A172 (cell line): ENCODE measurements around the gene LRRC59. TPM values are rescaled to one million over a fixed set of nuclear protein-coding genes. Genes with fewer than 3 reads are reported as not detected.
"Not testable (repeated sequence)": the region's sequence is repeated elsewhere in the genome, so short reads cannot be mapped to it uniquely, and the experiment has no call there.

Experiments
- DNase-seq: peaks from one replicate; pipeline ENCODE4 v3.0.0-alpha.2; 2015; ENCODE audit warnings: low spot score
- total RNA-seq: library from RNA; depleted of rRNA; stranded (reverse); fragments of >200 nt; shearing (Covaris generic); gene quantifications from 2 replicates; pipeline ENCODE4 v1.2.3, GENCODE V29; 2014

Gene LRRC59
- total RNA-seq, 1 experiment from 2014 or later: 259 TPM

GRCh38 chr17:50424996-50425681 is 27.8 kb upstream of the LRRC59 start:
- DNase-seq: no peak

- no peak for DNase-seq
Measured at GRCh38 chr17:50424246-50424995, 27.1 kb upstream of the LRRC59 start.

GRCh38 chr17:50423553-50424159 is 26.3 kb upstream of the LRRC59 start:
- peak; percentile 99 for DNase-seq

- no peak for DNase-seq
Measured at GRCh38 chr17:50422738-50423137, 25.4 kb upstream of the LRRC59 start.

DNA sequence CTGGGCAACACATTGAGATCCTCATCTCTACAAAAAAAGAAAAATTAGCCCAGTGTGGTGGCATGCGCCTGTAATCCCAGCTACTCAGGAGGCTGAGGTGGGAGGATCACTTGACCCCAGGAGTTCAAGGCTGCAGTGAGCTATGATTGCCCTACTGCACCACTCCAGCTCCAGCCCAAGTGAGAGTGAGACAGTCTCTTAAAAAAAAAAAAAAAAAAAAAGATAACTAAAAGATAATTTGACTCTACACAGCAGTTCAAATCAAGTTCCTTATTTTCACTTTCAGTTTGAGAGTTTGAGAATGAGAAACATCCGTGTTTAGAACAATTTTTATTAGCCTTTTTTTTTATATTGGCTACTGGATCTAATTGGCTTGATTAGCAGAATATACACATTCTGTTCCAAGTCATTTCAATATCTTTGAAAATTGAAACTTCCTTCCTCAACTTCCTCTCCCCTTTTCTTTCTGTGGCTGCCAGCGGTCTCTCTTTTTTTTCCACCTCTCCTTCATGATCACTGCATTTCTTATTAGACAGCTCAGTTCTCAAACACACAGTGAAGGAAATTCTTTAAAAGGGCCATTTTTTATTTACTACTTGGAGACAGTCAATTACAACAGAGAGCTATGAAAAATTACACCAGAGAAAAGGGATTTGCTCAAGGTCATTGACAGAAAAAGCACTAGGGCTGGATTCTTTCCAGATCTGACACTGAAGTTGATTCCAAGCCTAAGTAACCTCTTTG is 24.2 kb upstream of the LRRC59 start:
- DNase-seq: peak; percentile 16

GRCh38 chr17:50420419-50421112 is 23.2 kb upstream of the LRRC59 start:
- no peak for DNase-seq

GRCh38 chr17:50419577-50419976 is 22.3 kb upstream of the LRRC59 start:
- DNase-seq: not testable (repeated sequence)

DNA sequence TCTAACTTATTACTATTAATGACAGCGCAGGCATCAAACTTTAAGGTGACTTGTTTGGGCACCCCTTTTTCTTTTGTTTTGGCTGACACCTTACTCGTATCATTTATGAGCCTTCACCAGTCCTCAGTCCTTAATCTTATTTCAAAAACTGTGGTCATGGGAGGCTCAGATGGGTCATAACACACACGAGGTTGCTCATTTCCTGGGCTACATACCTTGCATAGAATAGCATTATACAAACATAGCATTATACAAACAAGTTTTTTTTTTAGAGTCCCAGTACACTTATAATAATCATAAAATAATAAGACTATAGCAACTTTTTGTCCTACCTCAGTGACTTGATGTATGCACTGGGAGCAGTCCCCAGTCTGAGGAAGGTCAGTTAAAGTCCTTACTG is 17.5 kb upstream of the LRRC59 start:
- no peak for DNase-seq

DNA sequence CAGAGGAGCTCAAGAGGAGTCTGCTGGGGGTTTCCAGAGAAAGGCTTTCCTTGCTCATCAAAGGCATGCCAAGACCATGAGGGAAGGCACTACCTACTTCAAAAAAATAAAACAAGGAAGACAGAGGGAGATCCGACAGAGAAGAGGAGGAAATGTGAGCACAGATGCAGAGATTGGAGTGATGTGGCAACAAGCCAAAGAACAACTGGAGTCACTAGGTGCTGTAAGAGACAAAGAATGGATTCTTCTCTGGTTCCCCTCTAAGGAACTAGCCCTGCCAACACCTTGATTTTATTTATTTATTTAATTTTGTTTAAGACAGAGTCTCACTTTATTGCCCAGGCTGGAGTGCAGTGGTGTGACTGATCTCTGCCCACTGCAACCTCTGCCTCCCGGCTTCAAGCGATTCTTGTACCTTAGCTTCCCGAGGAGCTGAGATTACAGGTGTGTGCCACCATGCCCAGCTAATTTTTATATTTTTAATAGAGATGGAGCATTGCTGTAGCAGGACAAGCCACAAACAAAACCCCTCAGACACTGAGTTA is 14.9 kb upstream of the LRRC59 start:
- no peak for DNase-seq

- DNase-seq: no peak
Measured at GRCh38 chr17:50407921-50408320, 10.6 kb upstream of the LRRC59 start.

DNA sequence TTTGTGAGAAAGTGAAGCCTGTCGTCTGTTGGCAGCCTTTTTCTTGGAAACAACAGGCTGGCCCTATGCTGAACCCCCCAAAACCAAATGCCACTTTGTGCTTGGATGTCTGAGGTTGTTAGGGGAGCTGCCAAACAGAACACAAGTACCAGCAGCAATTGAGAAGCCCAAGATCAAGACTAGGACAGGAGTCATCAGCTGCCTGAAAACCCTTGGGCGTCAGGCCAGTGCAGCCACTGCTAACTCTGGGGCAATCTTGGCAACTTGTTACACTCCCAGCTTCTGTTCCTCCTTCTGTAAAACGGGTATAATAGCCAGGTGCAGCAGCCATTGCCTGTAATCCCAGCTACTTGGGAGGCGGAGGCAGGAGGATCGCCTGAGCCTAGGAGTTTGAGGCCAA is 9.3 kb upstream of the LRRC59 start:
- no peak for DNase-seq

- DNase-seq: not testable (repeated sequence)
Measured at GRCh38 chr17:50405351-50405750, 8.0 kb upstream of the LRRC59 start.

GRCh38 chr17:50399591-50399990 is 2.3 kb upstream of the LRRC59 start:
- not testable (repeated sequence) for DNase-seq

DNA sequence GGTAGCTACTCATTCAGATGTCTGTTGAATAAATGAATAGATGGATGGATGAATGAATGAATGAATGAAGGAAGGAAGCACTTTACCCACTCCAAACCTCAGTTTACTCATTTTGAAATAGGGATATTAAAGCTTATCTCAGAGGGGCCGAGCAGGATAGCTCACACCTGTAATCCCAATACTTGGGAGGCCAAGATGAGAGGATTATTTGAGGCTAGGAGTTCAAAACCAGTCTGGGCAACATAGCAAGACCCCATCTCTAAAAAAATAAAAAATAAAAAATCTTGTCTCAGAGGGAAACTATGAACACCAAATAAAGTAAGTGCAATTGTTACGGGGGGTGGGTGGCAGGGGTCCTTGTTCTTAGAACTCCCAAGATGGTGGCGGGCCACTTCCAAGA is 1.3 kb upstream of the LRRC59 start:
- not testable (repeated sequence) for DNase-seq

GRCh38 chr17:50397919-50398285 is 579 bp upstream of the LRRC59 start:
- DNase-seq: no peak

- DNase-seq: peak; percentile 46
Measured at GRCh38 chr17:50396261-50397110, 837 bp downstream of the LRRC59 start.

DNA sequence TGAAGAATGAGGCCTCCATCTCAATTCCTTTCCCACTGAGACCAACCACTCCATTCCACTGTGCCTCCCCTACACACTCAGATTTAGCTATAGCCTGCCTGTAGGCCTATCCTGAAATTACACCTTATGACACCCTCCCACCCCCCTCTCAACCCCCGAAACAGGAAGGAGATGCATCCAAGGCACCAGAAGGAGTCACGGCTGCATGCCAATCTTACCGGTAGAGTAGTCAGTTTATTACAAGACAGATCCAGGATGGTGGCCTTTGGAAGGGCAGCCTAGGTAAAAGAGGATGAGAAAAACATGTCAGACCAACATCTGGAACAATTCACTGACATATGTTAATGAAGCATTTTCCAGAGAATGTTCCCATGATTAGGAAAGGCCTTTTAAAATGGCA is 2.6 kb downstream of the LRRC59 start:
- no peak for DNase-seq

- DNase-seq: no peak
Measured at GRCh38 chr17:50393700-50394099, 3.6 kb downstream of the LRRC59 start.

DNA sequence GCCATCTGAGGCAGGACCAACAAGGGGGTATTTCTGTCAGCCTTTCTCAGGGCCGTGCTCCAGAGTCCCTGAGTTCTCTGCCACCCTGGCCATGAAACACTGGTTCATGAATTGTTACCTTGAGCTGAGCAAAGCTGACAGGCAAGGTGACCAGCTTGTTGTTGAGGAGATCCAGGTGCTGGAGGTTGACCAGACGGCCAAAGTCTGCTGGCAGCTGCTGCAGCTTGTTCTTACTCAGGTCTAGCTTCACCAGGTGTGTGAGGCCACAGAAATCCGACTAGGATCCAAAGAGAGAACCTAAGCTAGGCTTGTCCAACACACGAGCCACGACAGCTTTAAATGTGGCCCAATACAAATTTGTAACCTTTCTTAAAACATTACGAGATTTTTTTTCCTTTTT is 4.7 kb downstream of the LRRC59 start:
- no peak for DNase-seq

DNA sequence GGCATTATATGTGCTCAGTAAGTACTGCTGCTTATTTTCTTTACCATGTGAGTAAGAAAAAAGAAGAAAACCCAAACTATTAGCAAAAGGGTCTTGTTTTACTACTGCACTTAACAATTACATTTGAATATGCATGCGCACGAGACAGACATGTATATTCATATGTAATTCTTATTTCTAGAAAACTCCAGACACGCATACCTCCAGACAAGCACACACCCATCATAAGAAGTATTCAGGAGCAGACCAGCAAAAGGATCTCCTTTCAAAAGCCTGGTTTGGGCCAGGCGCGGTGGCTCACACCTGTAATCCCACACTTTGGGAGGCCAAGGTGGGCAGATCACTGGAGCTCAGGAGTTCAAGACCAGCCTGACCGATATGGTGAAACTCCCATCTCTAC is 7.8 kb downstream of the LRRC59 start:
- no peak for DNase-seq
